ENCODE data around the gene CCND1. TPM values are rescaled to one million over a fixed set of nuclear protein-coding genes. Genes with fewer than 3 reads are reported as not detected.

CCND1 gene
- total RNA-seq, 5 donors from 2014 or later (not counting 1 experiment from before 2014, with no cell fraction given), result 1.0 to 4.2 (median 2.8) TPM

DNA sequence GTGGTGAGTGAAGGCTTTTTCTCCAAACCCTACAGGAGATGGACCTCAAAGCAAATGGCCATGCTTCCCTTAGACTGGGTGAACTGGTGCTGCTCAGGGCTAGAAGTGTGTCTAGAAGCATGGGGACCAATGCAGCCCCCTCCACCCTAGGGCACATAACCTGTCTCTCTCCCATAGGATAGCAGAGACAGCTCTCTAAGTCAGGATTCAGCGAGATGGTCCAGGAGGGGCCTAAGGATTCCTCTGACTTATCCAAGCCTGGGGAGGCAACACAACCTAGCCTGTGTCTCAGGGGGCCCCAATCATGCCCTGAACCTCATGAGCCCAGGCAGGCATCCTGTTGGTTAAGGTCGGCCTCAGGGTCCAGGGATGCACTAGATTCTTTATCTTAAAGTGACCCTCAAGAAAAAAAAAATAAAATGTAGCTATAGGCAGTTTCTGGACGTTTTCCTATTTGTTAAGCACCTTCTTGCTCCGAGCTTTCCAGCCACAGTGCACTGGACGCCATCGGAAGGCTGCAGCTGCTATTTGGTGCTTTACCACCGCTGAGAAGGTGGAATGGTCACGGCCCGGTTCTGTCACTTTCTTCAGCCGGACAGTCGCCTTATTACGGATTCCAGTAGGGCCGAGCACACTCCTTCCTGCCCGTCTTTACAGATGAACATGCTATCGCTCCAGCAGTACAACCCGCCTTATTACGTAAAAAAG lies 5.0 kb upstream of the CCND1 start:
- Histone ChIP-seq H3K36me3 (ENCODE audit: control insufficient read depth in 2 of 2, extremely low read depth in 1 of 2, insufficient read depth in 1 of 2, low read length in 1 of 2) (no peaks in the 10 kb centered on the region), H3K4me1 (ENCODE audit: control insufficient read depth in 1 of 2, extremely low read depth in 1 of 2, insufficient read depth in 2 of 2, low read length in 2 of 2) (peaks cover 14 to 40% of the 10 kb centered on the region in 2 experiments), H3K4me3 (ENCODE audit: control insufficient read depth in 1 of 2, extremely low read depth in 1 of 2, low read length in 1 of 2) (no peak overlapping the region), H3K27me3 (replicated peaks in 1 of 2; ENCODE audit: control insufficient read depth in 2 of 2, extremely low read depth in 1 of 2, insufficient read depth in 2 of 2, low read length in 1 of 2) (peaks cover 10 to 63% of the 10 kb centered on the region in 2 experiments), H3K27ac (ENCODE audit: low read length) (no peak overlapping the region), H3K9me3 (no peaks in the 10 kb centered on the region)
- Mint-ChIP-seq H3K27me3 (peaks cover 38 to 62% of the 10 kb centered on the region in 2 donors), H3K4me1 (peaks cover 12 to 32% (median 30%) of the 10 kb centered on the region in 3 donors), H3K36me3 (no peaks in the 10 kb centered on the region), H3K4me3 (no peak overlapping the region), H3K27ac (peak overlapping the region in 1 of 2 donors; percentile 8), H3K9me3 (no peaks in the 10 kb centered on the region)
- DNase-seq, result no peak
- ATAC-seq (replicated peaks in 1 of 4), result no peak
- POLR2A ChIA-PET, result no interaction called here
- CTCF ChIA-PET, result no interaction called here
- 77% methylated on average over 15 of the region's 17 CpGs for WGBS (ENCODE audit: insufficient coverage)

DNA sequence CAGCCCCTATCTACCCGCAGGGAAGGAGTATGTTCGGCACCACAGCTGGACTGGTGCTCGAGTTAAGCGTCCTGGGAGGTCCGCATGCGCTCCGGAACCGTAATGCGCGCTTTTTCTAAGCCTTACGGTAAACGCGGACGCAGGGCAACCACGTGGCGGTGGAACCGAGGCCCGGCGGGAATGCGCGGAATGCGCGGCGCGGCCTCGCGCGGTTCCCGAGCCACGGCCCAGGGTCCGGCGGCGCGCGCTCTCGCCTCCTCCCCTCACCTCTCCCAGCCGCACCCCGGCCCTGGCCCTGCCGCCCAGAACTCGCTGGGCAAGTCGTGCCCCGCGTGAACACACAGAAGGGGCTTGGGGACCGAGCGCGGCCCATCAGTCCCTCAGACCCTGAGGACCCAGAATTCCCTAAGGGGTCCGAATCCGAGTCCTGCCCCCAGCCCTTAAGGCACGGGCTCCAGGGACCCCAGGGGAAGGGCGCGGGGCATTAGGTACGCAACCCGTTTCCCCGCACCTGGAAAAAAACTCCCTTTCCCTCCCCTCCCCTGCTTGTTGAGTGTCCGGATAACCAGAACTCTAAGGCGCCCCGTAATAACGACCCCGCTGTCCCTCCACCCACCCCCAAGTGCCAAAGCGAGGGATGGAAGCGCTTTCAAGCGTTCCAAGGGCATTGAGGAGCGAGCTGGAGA lies 4.3 kb upstream of the CCND1 start:
- CTCF ChIA-PET, result no interaction called here

DNA sequence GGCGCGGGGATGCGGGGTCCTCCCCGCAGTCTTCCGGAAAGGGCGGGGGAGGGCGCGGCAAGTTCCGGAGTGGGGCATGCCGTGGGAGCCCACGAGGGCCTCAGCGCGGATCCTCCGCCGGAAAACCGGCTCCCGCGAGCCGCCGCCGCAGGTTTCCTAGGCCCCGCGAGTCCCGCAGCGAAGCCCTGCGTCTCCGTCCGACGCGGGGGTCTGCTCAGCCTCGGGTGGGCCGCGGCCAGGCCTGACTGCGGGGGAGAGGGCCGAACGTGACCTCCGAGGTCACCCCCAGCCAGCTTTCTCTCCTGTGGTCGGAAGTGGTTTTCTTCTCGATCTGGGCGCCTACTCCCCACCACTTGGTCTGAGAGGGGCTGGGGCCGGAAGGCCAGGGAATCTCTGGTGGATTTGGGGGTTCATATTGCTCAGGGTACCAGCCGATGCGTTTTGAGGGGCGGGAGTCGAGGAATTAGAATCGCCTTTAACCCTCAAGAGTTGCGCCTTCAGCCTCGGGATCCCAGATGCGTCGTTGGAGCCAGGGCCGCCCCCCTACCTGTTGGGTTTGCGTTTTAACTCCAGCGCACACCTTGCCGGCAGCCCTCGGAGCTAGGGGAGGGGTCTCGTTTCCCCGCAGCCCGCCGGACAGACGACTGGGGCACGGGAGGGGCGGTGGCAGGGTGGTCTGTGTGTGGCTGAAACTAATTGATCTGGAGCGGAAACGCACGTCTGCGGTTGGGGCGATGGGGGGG lies 3.6 kb upstream of the CCND1 start:
- no peaks in the 10 kb centered on the region for H3K9me3 Mint-ChIP-seq
- CTCF ChIA-PET, result no interaction called here
- 2% methylated on average over 55 of the region's 67 CpGs for WGBS (ENCODE audit: insufficient coverage)
- no peaks in the 10 kb centered on the region for H3K36me3 Mint-ChIP-seq
- ATAC-seq (replicated peaks in 1 of 4) (no peak), DNase-seq (no peak)
- Histone ChIP-seq H3K9me3 (no peaks in the 10 kb centered on the region), H3K4me1 (ENCODE audit: control insufficient read depth in 1 of 2, extremely low read depth in 1 of 2, insufficient read depth in 2 of 2, low read length in 2 of 2) (peaks cover 18 to 53% of the 10 kb centered on the region in 2 experiments), H3K36me3 (ENCODE audit: control insufficient read depth in 2 of 2, extremely low read depth in 1 of 2, insufficient read depth in 1 of 2, low read length in 1 of 2) (no peaks in the 10 kb centered on the region), H3K27me3 (replicated peaks in 1 of 2; ENCODE audit: control insufficient read depth in 2 of 2, extremely low read depth in 1 of 2, insufficient read depth in 2 of 2, low read length in 1 of 2) (peaks cover 10 to 76% of the 10 kb centered on the region in 2 experiments), H3K27ac (ENCODE audit: low read length) (no peak overlapping the region), H3K4me3 (ENCODE audit: control insufficient read depth in 1 of 2, extremely low read depth in 1 of 2, low read length in 1 of 2) (peak overlapping the region in 1 of 2 donors; percentile 54)
- H3K4me3 Mint-ChIP-seq, result peak overlapping the region in 2 of 3 donors; percentile 43 to 63
- no peak overlapping the region for H3K27ac Mint-ChIP-seq
- H3K27me3 Mint-ChIP-seq, result peaks cover 38 to 64% of the 10 kb centered on the region in 2 donors
- POLR2A ChIA-PET, result no interaction called here
- peaks cover 16 to 37% (median 35%) of the 10 kb centered on the region in 3 donors for H3K4me1 Mint-ChIP-seq

More for the DNA sequence above, 4.3 kb upstream of the CCND1 start:
- H3K27ac ChIP-seq (ENCODE audit: low read length), result no peak overlapping the region
- Mint-ChIP-seq H3K27ac (no peak overlapping the region), H3K4me1 (peaks cover 16 to 37% (median 35%) of the 10 kb centered on the region in 3 donors), H3K36me3 (no peaks in the 10 kb centered on the region), H3K4me3 (peak overlapping the region in 2 of 3 donors; percentile 21 to 63), H3K27me3 (peaks cover 38 to 64% of the 10 kb centered on the region in 2 donors), H3K9me3 (no peaks in the 10 kb centered on the region)
- peak overlapping the region in 1 of 2 donors; percentile 54 for H3K4me3 ChIP-seq (ENCODE audit: control insufficient read depth in 1 of 2, extremely low read depth in 1 of 2, low read length in 1 of 2)
- H3K4me1 ChIP-seq (ENCODE audit: control insufficient read depth in 1 of 2, extremely low read depth in 1 of 2, insufficient read depth in 2 of 2, low read length in 2 of 2), result peaks cover 18 to 47% of the 10 kb centered on the region in 2 experiments
- no peaks in the 10 kb centered on the region for H3K36me3 ChIP-seq (ENCODE audit: control insufficient read depth in 2 of 2, extremely low read depth in 1 of 2, insufficient read depth in 1 of 2, low read length in 1 of 2)
- WGBS (ENCODE audit: insufficient coverage), result 10% methylated on average over 61 of the region's 63 CpGs
- H3K9me3 ChIP-seq, result no peaks in the 10 kb centered on the region
- POLR2A ChIA-PET, result no interaction called here
- DNase-seq (no peak), ATAC-seq (replicated peaks in 1 of 4) (no peak)
- H3K27me3 ChIP-seq (replicated peaks in 1 of 2; ENCODE audit: control insufficient read depth in 2 of 2, extremely low read depth in 1 of 2, insufficient read depth in 2 of 2, low read length in 1 of 2), result peaks cover 10 to 70% of the 10 kb centered on the region in 2 experiments

DNA sequence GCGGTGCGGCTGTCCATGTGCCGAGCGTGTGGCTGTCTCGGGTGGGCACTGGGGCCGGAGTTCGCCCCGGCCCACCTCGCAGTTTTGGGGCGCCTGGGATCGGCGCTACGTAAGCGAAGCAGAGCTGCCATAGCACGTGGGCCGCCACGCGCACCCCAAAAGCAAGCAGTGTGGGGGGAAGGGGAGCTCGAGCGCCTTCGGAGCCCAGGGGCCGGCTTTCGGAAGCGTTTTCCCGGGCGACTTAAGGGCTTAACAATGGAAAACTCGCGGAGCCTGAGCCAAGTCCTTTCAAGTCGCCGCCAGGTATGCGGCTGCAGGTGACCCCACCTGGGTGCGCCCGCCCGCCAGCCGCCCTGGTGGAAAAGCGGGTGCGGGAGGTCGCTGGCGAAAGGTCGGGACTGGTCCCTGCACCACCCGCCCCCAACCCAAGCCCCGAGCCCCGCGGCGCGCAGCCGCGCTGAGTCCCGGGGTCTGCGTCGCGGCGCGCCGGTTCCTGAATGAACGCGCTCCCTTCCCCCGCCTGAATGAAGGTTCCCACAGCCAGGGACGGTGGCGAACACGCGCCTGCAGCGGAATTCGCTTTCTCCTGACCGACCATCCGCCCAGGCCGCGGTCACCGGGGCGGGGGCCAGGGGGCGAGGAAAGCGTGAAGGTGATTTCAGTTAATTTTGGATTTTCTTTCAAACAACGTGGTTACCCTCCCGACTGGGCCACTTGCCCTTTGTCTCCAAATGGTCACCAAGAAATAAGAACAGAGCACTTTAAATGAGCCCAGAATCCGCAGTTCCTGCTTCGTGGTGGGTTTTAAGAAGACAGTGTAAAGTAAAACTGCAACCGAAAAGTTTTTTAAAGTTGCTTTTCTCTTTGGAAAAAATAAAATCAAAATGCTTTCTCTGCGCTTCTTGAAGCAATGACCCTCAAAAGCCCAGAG lies 2.8 kb upstream of the CCND1 start:
- Mint-ChIP-seq H3K36me3 (no peaks in the 10 kb centered on the region), H3K27me3 (peaks cover 36 to 62% of the 10 kb centered on the region in 2 donors), H3K9me3 (no peaks in the 10 kb centered on the region), H3K4me3 (peak overlapping the region in 1 of 3 donors; percentile 63), H3K4me1 (peaks cover 16 to 37% (median 35%) of the 10 kb centered on the region in 3 donors), H3K27ac (no peak overlapping the region)
- H3K4me3 ChIP-seq (ENCODE audit: control insufficient read depth in 1 of 2, extremely low read depth in 1 of 2, low read length in 1 of 2), result peak overlapping the region in 1 of 2 donors; percentile 44
- ChIA-PET POLR2A (no interaction called here), CTCF (no interaction called here)
- no peak overlapping the region for H3K27ac ChIP-seq (ENCODE audit: low read length)
- ATAC-seq (replicated peaks in 1 of 4) (no peak), DNase-seq (no peak)
- 4% methylated on average over 64 of the region's 78 CpGs for WGBS (ENCODE audit: insufficient coverage)
- no peaks in the 10 kb centered on the region for H3K36me3 ChIP-seq (ENCODE audit: control insufficient read depth in 2 of 2, extremely low read depth in 1 of 2, insufficient read depth in 1 of 2, low read length in 1 of 2)
- H3K4me1 ChIP-seq (ENCODE audit: control insufficient read depth in 1 of 2, extremely low read depth in 1 of 2, insufficient read depth in 2 of 2, low read length in 2 of 2), result peaks cover 18 to 53% of the 10 kb centered on the region in 2 experiments
- H3K9me3 ChIP-seq, result no peaks in the 10 kb centered on the region
- H3K27me3 ChIP-seq (replicated peaks in 1 of 2; ENCODE audit: control insufficient read depth in 2 of 2, extremely low read depth in 1 of 2, insufficient read depth in 2 of 2, low read length in 1 of 2), result peaks cover 10 to 79% of the 10 kb centered on the region in 2 experiments

DNA sequence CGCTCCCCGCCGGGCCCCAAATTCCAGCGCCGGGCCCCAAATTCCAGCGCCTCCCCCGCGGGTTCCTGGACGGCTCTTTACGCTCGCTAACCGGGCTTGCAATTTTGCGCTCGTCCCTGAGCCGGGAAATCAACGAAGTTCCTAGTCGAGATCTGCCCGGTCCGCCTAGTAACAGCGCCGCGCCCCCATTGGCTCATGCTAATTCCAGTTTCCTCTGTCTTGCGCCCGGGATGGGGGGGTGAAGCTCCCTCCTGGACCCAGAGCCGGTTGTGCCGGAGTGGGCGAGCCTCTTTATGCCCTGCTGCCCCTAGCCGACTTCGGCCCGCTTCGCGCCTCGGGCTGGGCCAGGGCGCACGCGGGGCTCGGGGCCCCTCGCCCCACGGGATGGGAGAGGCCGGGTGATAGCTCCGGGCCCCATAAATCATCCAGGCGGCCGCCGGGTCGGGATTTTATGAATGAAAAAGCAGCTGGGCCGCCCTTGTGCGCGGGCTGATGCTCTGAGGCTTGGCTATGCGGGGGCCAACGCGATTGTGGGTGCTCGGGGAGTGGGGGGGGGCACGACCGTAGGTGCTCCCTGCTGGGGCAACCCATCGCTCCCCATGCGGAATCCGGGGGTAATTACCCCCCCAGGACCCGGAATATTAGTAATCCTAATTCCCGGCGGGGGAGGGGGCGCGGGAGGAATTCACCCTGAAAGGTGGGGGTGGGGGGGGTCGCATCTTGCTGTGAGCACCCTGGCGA lies 1.8 kb upstream of the CCND1 start:
- POLR2A ChIA-PET, result no interaction called here
- no peaks in the 10 kb centered on the region for H3K9me3 Mint-ChIP-seq
- Histone ChIP-seq H3K36me3 (ENCODE audit: control insufficient read depth in 2 of 2, extremely low read depth in 1 of 2, insufficient read depth in 1 of 2, low read length in 1 of 2) (no peaks in the 10 kb centered on the region), H3K9me3 (no peaks in the 10 kb centered on the region), H3K27ac (ENCODE audit: low read length) (no peak overlapping the region), H3K4me3 (ENCODE audit: control insufficient read depth in 1 of 2, extremely low read depth in 1 of 2, low read length in 1 of 2) (peak overlapping the region in 1 of 2 donors; percentile 51), H3K4me1 (ENCODE audit: control insufficient read depth in 1 of 2, extremely low read depth in 1 of 2, insufficient read depth in 2 of 2, low read length in 2 of 2) (peaks cover 18 to 61% of the 10 kb centered on the region in 2 experiments), H3K27me3 (replicated peaks in 1 of 2; ENCODE audit: control insufficient read depth in 2 of 2, extremely low read depth in 1 of 2, insufficient read depth in 2 of 2, low read length in 1 of 2) (peaks cover 10 to 82% of the 10 kb centered on the region in 2 experiments)
- peaks cover 16 to 40% (median 36%) of the 10 kb centered on the region in 3 donors for H3K4me1 Mint-ChIP-seq
- WGBS (ENCODE audit: insufficient coverage), result 1% methylated on average over 44 of the region's 64 CpGs
- H3K27me3 Mint-ChIP-seq, result peaks cover 34 to 58% of the 10 kb centered on the region in 2 donors
- peak in 2 of 35 experiments; percentile 24 to 27 for DNase-seq
- H3K27ac Mint-ChIP-seq, result no peak overlapping the region
- H3K36me3 Mint-ChIP-seq, result no peaks in the 10 kb centered on the region
- peak overlapping the region in 1 of 3 donors; percentile 88 for H3K4me3 Mint-ChIP-seq
- no peak for ATAC-seq (replicated peaks in 1 of 4)
- CTCF ChIA-PET, result no interaction called here

Data from T-cell (primary cell).